Adipocyte (in vitro differentiated cells): ENCODE measurements around the gene WBP2NL.

Experiments
- DNase-seq: peaks from one replicate; pipeline ENCODE4 v3.0.0-alpha.2; 2015; ENCODE audit warnings: low read depth
- H3K27me3 ChIP-seq: replicated peaks from 2 replicates; pipeline ENCODE4 v1.7.0; 2013; ENCODE audit warnings: mild to moderate bottlenecking, low read length, moderate library complexity; ENCODE audit not compliant: control insufficient read depth, insufficient read depth
- H3K36me3 ChIP-seq: 2 replicates; pipeline ENCODE4 v1.7.0; 2013; ENCODE audit warnings: low read length, mild to moderate bottlenecking, moderate library complexity; ENCODE audit not compliant: control insufficient read depth, insufficient read depth, severe bottlenecking
- H3K4me1 ChIP-seq: 2 replicates; pipeline ENCODE4 v1.7.0; 2013; ENCODE audit warnings: mild to moderate bottlenecking, low read length, moderate library complexity; ENCODE audit not compliant: control insufficient read depth, insufficient read depth
- H3K4me3 ChIP-seq: 2 replicates; pipeline ENCODE4 v1.7.0; 2013; ENCODE audit warnings: mild to moderate bottlenecking, low read length, moderate library complexity
- H3K9ac ChIP-seq: 2 replicates; pipeline ENCODE4 v1.7.0; 2013; ENCODE audit warnings: mild to moderate bottlenecking, low read length, moderate library complexity
- H3K9me3 ChIP-seq: 2 replicates; pipeline ENCODE4 v1.7.0; 2013; ENCODE audit warnings: mild to moderate bottlenecking, low read length, moderate library complexity; ENCODE audit not compliant: control insufficient read depth

The WBP2NL gene

DNA sequence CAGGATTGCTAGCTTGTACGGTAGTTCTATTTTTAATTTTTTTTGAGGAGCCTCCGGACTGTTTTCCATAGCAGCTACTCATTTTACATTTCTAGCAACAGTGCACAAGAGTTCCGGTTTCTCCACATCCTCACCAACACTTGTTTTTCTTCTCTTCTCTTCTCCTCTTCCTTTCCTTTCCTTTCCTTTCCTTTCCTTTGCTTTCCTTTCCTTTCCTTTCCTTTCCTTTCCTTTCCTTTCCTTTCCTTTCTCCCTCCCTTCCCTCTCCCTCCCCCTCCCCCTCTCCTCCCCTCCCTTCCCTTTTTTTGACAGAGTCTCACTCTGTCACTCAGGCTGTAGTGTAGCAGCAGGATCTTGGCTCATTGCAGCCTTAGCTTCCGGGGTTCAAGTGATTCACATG is 9.3 kb downstream of the WBP2NL start:
- no peak overlapping the region for H3K9ac ChIP-seq
- H3K9me3 ChIP-seq = peaks cover 27% of the 10 kb centered on the region
- no peaks in the 10 kb centered on the region for H3K36me3 ChIP-seq
- no peaks in the 10 kb centered on the region for H3K27me3 ChIP-seq
- no peak for DNase-seq
- H3K4me3 ChIP-seq = no peak overlapping the region
- no peaks in the 10 kb centered on the region for H3K4me1 ChIP-seq

DNA sequence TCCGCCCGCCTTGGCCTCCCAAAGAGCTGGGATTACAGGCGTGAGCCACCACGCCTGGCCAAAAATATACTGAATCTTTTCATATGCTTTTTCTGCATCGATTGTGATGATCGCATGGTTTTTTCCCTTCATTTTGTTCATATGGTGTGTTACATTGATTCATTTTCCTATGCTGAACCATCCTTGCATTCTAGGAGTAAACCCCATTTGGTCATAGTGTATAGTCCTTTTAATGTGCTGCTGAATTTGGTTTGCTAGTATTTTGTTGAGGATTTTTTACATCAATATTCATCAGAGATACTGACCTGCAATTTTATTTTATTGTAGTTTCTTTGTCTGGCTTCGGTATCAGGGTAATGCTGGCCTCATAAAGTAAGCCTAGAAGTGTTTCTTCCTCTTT is 12.2 kb downstream of the WBP2NL start:
- no peaks in the 10 kb centered on the region for H3K27me3 ChIP-seq
- peaks cover 29% of the 10 kb centered on the region for H3K9me3 ChIP-seq
- no peak for DNase-seq
- H3K9ac ChIP-seq = no peak overlapping the region
- no peaks in the 10 kb centered on the region for H3K36me3 ChIP-seq
- no peak overlapping the region for H3K4me3 ChIP-seq
- H3K4me1 ChIP-seq = no peaks in the 10 kb centered on the region

DNA sequence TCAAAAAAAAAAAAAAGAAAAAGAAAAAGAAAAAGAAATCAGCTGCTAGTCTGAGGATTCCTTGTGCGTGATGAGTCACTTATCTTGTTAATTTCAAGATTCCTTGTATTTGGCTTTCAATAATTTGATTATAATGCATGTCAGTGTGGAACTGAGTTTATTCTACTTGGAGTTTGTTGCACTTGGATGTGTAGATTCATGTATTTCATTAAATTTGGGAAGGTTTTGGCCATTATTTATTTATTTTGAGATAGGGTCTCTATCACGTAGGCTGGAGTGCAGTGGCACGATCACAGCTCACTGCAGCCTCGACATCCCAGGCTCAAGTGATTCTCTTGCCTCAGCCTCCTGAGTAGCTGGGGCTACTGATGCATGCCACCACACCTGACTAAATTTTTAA is 14.8 kb downstream of the WBP2NL start:
- no peak overlapping the region for H3K4me3 ChIP-seq

DNA sequence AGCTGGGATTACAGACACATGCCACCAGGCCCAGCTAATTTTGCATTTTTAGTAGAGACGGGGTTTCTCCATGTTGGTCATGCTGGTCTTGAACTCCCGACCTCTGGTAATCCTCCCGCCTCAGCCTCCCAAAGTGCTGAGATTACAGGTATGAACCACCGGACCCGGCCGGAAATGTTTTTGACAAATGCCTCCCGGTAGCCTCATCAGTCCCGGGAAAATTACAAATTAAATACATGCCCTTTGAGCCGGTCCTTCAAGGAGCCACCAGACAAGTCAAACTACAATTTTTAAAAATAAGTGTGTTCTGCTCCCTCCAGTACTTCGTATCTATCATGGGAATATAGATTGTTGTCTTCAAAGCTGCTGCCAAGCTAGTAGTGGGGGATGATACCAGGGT is 17.5 kb downstream of the WBP2NL start:
- H3K9me3 ChIP-seq = peaks cover 15% of the 10 kb centered on the region
- H3K9ac ChIP-seq = no peak overlapping the region
- H3K27me3 ChIP-seq = peaks cover 26% of the 10 kb centered on the region
- DNase-seq = no peak
- H3K4me3 ChIP-seq = no peak overlapping the region
- H3K36me3 ChIP-seq = no peaks in the 10 kb centered on the region
- H3K4me1 ChIP-seq = no peaks in the 10 kb centered on the region

More for the DNA sequence above, 14.8 kb downstream of the WBP2NL start:
- no peaks in the 10 kb centered on the region for H3K36me3 ChIP-seq
- H3K9ac ChIP-seq = no peak overlapping the region
- DNase-seq = no peak
- peaks cover 13% of the 10 kb centered on the region for H3K27me3 ChIP-seq
- no peaks in the 10 kb centered on the region for H3K4me1 ChIP-seq
- peaks cover 27% of the 10 kb centered on the region for H3K9me3 ChIP-seq

DNA sequence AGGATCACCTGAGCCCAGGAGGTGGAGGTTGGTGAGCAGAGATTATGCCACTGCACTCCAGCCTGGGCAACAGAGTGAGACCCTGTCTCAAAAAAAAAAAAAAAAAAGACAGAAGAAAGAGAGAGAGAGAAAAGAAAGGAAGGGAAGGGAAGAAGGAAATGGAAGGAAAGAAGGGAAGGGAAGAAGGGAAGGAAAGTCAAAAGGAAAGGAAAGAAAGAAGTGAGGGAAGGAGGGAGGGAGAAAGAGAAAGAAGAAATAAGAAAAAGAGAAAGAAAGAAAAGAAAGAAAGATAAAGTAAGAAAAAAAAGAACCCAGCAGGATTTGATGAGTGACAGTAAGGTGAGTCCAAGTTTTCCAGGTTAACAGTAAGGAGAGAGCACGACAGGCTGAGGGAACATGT is 19.6 kb downstream of the WBP2NL start:
- Histone ChIP-seq H3K36me3 (no peaks in the 10 kb centered on the region), H3K27me3 (peaks cover 26% of the 10 kb centered on the region), H3K4me3 (no peak overlapping the region), H3K4me1 (no peaks in the 10 kb centered on the region), H3K9me3 (peaks cover 16% of the 10 kb centered on the region), H3K9ac (no peak overlapping the region)
- DNase-seq = no peak

DNA sequence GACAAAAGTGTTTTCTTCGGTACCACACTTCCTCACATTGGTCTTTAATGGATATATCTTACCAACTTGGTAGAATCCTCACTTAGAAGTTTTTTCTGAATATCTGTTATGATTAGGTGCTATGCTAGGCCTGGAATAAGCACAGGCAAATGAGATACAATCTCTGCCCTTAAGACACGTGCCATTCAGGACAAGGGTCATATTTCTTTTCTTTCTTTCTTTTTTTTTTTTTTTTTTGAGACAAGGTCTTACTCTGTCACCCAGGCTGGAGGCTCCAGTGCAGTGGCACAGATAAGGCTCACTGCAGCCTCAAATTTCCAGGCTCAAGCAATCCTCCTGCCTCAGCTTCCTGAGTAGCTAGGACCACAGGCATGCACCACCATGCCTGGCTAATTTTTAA is 23.0 kb downstream of the WBP2NL start:
- Histone ChIP-seq H3K4me1 (no peaks in the 10 kb centered on the region), H3K27me3 (peaks cover 24% of the 10 kb centered on the region), H3K36me3 (no peaks in the 10 kb centered on the region), H3K9me3 (peaks cover 10% of the 10 kb centered on the region), H3K4me3 (no peak overlapping the region), H3K9ac (no peak overlapping the region)
- no peak for DNase-seq

DNA sequence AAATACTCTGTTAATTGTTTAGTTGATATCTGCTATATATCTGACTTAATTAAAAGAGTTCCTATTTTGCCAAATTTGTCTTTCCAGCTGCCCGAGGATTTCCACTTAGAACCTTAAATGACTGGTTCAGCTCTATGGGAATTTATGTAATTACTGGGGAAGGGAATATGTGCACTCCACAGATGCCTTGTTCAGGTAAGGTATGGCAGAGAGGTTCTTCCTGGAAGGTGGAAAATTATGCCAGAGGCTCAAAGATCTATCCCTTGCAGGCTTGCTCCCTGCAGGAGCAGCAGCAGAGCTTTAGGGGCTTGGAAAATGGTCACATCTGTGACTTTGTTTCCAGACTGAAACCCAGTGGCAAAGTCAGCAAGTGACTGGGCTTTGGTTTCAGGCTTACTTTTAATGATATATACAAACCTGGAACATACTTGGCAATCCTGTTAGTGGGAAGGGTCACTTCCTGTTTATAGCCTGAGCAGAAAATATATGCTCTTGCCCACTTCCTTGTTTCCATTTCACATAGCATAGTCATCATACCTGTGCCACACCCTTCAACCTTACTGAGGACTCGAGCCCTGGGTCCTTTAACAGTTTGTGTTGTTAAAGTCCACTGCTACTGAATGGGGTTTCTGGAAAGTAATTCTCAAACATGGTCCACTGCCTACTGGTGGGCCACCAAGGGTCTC is 23.7 kb downstream of the WBP2NL start:
- Histone ChIP-seq H3K27me3 (peaks cover 17% of the 10 kb centered on the region), H3K4me3 (no peak overlapping the region), H3K9ac (no peak overlapping the region), H3K9me3 (peaks cover 10% of the 10 kb centered on the region), H3K4me1 (no peaks in the 10 kb centered on the region), H3K36me3 (no peaks in the 10 kb centered on the region)
- DNase-seq = no peak

DNA sequence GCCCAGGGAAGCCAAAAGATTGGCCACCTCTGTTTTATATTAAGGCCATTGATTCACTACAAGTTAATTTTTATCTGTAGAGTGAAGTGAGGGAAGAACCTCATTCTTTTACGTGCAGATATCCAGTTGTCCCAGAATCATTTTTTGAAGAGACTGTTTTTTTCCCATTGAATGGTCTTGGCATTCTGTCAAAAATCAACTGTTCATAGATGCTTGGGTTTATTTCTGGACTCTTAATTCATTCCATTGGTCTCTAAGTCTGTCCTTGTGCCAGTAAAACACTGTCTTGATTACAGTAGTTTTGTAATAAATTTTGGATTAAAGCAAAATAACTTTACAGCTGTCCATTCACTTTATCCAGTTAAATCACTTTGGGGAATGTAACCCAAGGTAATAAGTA is 26.8 kb downstream of the WBP2NL start:
- H3K27me3 ChIP-seq = no peaks in the 10 kb centered on the region
- no peak for DNase-seq
- no peaks in the 10 kb centered on the region for H3K4me1 ChIP-seq
- peaks cover 6% of the 10 kb centered on the region for H3K9me3 ChIP-seq
- H3K4me3 ChIP-seq = no peak overlapping the region
- H3K9ac ChIP-seq = no peak overlapping the region
- no peaks in the 10 kb centered on the region for H3K36me3 ChIP-seq

DNA sequence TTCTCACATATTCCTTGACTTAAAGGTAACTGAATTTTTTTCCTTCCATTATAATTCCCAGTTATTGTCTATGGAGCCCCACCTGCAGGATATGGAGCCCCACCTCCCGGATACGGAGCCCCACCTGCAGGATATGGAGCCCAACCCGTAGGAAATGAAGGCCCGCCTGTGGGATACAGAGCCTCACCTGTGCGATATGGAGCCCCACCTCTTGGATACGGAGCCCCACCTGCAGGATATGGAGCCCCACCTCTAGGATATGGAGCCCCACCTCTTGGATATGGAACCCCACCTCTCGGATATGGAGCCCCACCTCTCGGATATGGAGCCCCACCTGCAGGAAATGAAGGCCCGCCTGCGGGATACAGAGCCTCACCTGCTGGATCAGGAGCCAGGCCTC is 28.1 kb downstream of the WBP2NL start:
- H3K4me1 ChIP-seq = no peaks in the 10 kb centered on the region
- no peaks in the 10 kb centered on the region for H3K36me3 ChIP-seq
- DNase-seq = no peak
- no peaks in the 10 kb centered on the region for H3K27me3 ChIP-seq
- H3K4me3 ChIP-seq = no peak overlapping the region
- H3K9ac ChIP-seq = no peak overlapping the region
- H3K9me3 ChIP-seq = no peaks in the 10 kb centered on the region

DNA sequence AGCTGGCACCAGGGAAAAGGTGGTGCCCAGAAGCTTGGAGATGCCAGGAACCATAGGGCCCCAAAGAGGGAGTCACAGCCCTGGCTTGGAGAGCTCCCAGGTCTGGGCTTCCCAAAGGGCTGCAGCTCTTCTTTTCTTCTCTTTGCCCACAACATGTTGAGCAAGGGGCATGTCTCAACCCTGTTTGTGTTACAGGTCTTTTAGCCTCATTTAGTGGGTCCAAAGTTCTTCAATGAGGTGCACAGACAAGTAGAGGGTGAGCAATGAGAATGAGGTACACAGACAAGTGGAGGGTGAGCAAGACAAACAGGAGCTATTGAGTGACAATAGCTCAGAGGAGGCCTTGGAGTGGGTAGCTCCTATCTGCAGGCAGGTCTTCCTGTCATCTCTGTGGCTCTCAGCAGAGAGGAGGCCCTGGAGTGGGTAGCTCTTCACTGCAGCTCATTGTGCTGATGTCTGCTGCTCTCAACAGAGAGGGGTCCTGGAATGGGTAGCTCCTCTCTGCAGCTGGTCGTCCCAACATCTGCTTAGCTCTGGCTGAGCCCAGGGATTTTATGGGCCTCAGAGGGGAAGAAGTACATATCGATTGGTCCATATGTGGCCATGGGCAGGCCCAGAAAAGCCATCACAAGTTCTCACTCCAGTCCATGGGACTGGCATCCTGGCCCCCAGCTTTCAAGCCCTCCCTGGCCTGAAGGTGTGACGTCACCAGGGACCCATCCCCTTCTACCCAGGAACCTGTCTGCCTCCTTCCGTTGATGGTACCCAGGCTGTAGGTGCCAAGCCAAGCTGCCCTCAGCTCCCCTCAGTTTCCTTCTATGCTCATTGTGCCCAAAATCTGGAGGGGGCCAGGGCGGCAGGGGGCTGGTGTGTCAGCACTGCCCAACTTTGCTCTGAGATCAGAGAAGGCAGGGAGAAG is 34.9 kb downstream of the WBP2NL start:
- Histone ChIP-seq H3K27me3 (no peaks in the 10 kb centered on the region), H3K9ac (no peak overlapping the region), H3K36me3 (no peaks in the 10 kb centered on the region), H3K4me1 (no peaks in the 10 kb centered on the region), H3K4me3 (no peak overlapping the region), H3K9me3 (no peaks in the 10 kb centered on the region)
- DNase-seq = no peak

DNA sequence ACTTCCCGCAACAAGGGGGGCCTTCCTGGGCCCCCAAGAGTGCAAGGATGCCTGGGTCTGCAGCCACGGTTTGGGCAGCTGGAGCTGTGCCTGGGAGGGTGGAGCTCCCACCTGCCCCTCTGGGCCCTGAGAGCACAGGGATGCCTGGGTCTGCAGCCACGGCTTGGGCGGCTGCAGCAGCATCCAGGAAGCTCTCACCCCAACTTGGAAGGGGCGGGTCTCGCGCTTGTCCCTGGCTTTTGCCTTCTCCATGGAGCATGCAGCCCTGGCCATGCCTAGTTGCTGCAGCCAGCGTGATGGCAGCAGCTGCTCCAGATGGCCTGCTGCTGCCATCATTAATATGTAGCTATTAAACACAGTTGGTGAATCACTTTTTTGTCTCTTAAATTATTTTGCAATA is 36.7 kb downstream of the WBP2NL start:
- no peak for DNase-seq
- no peaks in the 10 kb centered on the region for H3K27me3 ChIP-seq
- no peak overlapping the region for H3K4me3 ChIP-seq
- H3K9ac ChIP-seq = no peak overlapping the region
- no peaks in the 10 kb centered on the region for H3K4me1 ChIP-seq
- no peaks in the 10 kb centered on the region for H3K9me3 ChIP-seq
- no peaks in the 10 kb centered on the region for H3K36me3 ChIP-seq
